HepG2 (cell line): Measurements from ENCODE around the gene CLDN9. TPM values are rescaled to one million over a fixed set of nuclear protein-coding genes. Genes with fewer than 3 reads are reported as not detected.

Experiments used
- ATAC-seq: fragments of 200-7000 bp; cut with Tn5 transposase; 3 replicates; pipeline ENCODE4 v1.9.1; 2020; ENCODE audit warnings: mild to moderate bottlenecking, moderate library complexity
- BruUV-seq: library from RNA; stranded (reverse); fragments of 400-500 nt; replicated peaks from 2 replicates; lab custom pipeline; 2021; lab: Mats Ljungman, UMichigan
- CTCF ChIA-PET: fragments of 300-600 bp; formaldehyde crosslinking; extraction: SDS; loops from one replicate; lab custom pipeline; 2021; ENCODE audit warnings: low total read pairs, inconsistent platforms, low intra/inter-chr PET ratio; lab: Yijun Ruan, JAX
- POLR2A ChIA-PET: fragments of 350-600 bp; sonication (Branson Sonifier 250); formaldehyde crosslinking; loops from one replicate; lab custom pipeline; 2020; ENCODE audit warnings: antibody characterized with exemption, inconsistent platforms; lab: Yijun Ruan, JAX
- DNase-seq: peaks from one replicate; pipeline ENCODE4 v3.0.0-alpha.2; 2015; ENCODE audit warnings: low spot score
- FAIRE-seq: peaks from 3 replicates; lab custom pipeline; 2011; peaks lifted over from hg19 to GRCh38; lab: Jason Lieb, UNC
- H2AFZ ChIP-seq: one replicate; pipeline ENCODE4 v1.6.1; 2011; ENCODE audit warnings: low read length, inconsistent platforms
- H3K27ac ChIP-seq: fragments of 300-600 bp; 3 replicates; pipeline ENCODE4 v1.8.0; 2011; ENCODE audit warnings: mixed run types, mild to moderate bottlenecking, mixed read lengths, low read length, inconsistent platforms; ENCODE audit not compliant: insufficient read depth; ENCODE audit errors: extremely low read length
- H3K27me3 ChIP-seq, 2 experiments: fragments of 200-600 bp in 1 of 2; 2 replicates in 1 of 2; 3 replicates in 1 of 2; pipeline versions ENCODE4 v1.6.0 to v1.8.0; 2011; ENCODE audit warnings: low read length in 2 of 2, mild to moderate bottlenecking in 2 of 2, moderate library complexity in 2 of 2, inconsistent platforms in 1 of 2; ENCODE audit not compliant: insufficient read depth in 2 of 2, control insufficient read depth in 1 of 2
- H3K36me3 ChIP-seq, 2 experiments: fragments of 200-600 bp in 1 of 2; replicated peaks in 1 of 2; 2 replicates in 1 of 2; 3 replicates in 1 of 2; pipeline versions ENCODE4 v1.5.1 to v1.8.0; 2011; ENCODE audit warnings: low read length in 2 of 2, inconsistent platforms in 1 of 2; ENCODE audit not compliant: insufficient read depth in 2 of 2, control insufficient read depth in 1 of 2
- H3K4me1 ChIP-seq: 2 replicates; pipeline ENCODE4 v1.5.1; 2012; ENCODE audit warnings: low read length, inconsistent platforms; ENCODE audit not compliant: insufficient read depth
- H3K4me2 ChIP-seq: 2 replicates; pipeline ENCODE4 v1.6.0; 2011; ENCODE audit warnings: low read depth, low read length, inconsistent platforms
- H3K4me3 ChIP-seq, 3 experiments: fragments of 200-600 bp in 1 of 3; sonication (generic), shearing (Covaris generic) in 1 of 3; replicated peaks in 1 of 3; 2 replicates each; pipeline ENCODE4 v1.5.1; 2011 to 2016; ENCODE audit warnings: low read length in 3 of 3, inconsistent platforms in 2 of 3, low read depth in 2 of 3, mild to moderate bottlenecking in 2 of 3, control low read depth in 1 of 3, mixed read lengths in 1 of 3; ENCODE audit not compliant: insufficient read depth in 1 of 3
- H3K79me2 ChIP-seq: one replicate; pipeline ENCODE4 v1.6.1; 2011; ENCODE audit warnings: low read length, inconsistent platforms; ENCODE audit not compliant: insufficient read depth
- H3K9ac ChIP-seq: 2 replicates; pipeline ENCODE4 v1.6.0; 2011; ENCODE audit warnings: mild to moderate bottlenecking, low read depth, low read length, inconsistent platforms; ENCODE audit not compliant: insufficient read depth
- H3K9me3 ChIP-seq: 2 replicates; pipeline ENCODE4 v1.5.1; 2012; ENCODE audit warnings: mild to moderate bottlenecking, low read length
- H4K20me1 ChIP-seq: 2 replicates; pipeline ENCODE4 v1.6.0; 2011; ENCODE audit warnings: inconsistent platforms, mild to moderate bottlenecking, low read length, moderate library complexity; ENCODE audit not compliant: insufficient read depth
- FOXP1 ChIP-seq, 2 experiments: fragments of 450-650 bp in 1 of 2; IDR thresholded peaks; 2 replicates each; pipeline ENCODE4 v1.6.1; 2017 to 2018; ENCODE audit warnings: antibody characterized with exemption in 1 of 2
- LCORL ChIP-seq, 2 experiments: fragments of 450-650 bp in 1 of 2; sonication (generic) in 1 of 2; formaldehyde crosslinking in 1 of 2; IDR thresholded peaks; 2 replicates each; pipeline versions ENCODE4 v1.5.0 to v1.6.1; 2017 to 2020; ENCODE audit warnings: antibody characterized with exemption in 1 of 2, missing genetic modification reagents in 1 of 2
- ZFYVE20 ChIP-seq: sonication (generic); formaldehyde crosslinking; IDR thresholded peaks from 2 replicates; pipeline ENCODE4 v1.8.0; 2023; ENCODE audit warnings: low read depth, mild to moderate bottlenecking, moderate library complexity, missing genetic modification reagents, borderline replicate concordance
- ZMYM4 ChIP-seq: sonication (generic); formaldehyde crosslinking; IDR thresholded peaks from 2 replicates; pipeline ENCODE4 v1.8.1; 2023; ENCODE audit warnings: mild to moderate bottlenecking, missing genetic modification reagents
- ZNF446 ChIP-seq: sonication (generic); formaldehyde crosslinking; IDR thresholded peaks from 2 replicates; pipeline ENCODE4 v1.5.0; 2020; ENCODE audit warnings: mild to moderate bottlenecking, missing genetic modification reagents
- WGBS: methylation state at CpG from one replicate; pipeline ENCODE4 v1.1.6; 2017; ENCODE audit warnings: low lambda C conversion rate; 5-methylcytosine and 5-hydroxymethylcytosine counted together
- in situ Hi-C: cut with HindIII; loops from 2 replicates; pipeline ENCODE4 v1.10.0; 2017; ENCODE audit warnings: low pct_unique_long_range_greater_than_20kb; ENCODE audit not compliant: extremely low pct_ligation_motif_present
- intact Hi-C: fragments of 100-400 bp; cut with micrococcal nuclease; formaldehyde crosslinking; loops from one replicate; pipeline ENCODE4 v1.10.0; 2022; ENCODE audit not compliant: unreplicated experiment
- polyA plus RNA-seq, 8 experiments: library from polyadenylated mRNA; depleted of rRNA in 3 of 8; stranded (reverse) in 7 of 8; unstranded in 1 of 8; fragments of >200 nt; fragmentation: Illumina TruSeq in 4 of 8; extraction: Trizol in 4 of 8; gene quantifications; 2 replicates each; pipeline versions ENCODE4 v1.2.1 to v1.2.3, GENCODE V29; 2011 to 2016; ENCODE audit warnings: low read depth in 4 of 8, missing spikeins in 1 of 8, mixed read lengths in 1 of 8; ENCODE audit not compliant: insufficient read depth in 1 of 8
- total RNA-seq, 5 experiments: library from RNA; depleted of rRNA; stranded (reverse); fragments of >200 nt; fragmentation: Illumina TruSeq; extraction: Trizol; gene quantifications; 2 replicates each; pipeline ENCODE4 v1.2.3, GENCODE V29; 2016; ENCODE audit warnings: low read depth in 1 of 5
- TF ChIP-seq, protein P1 (sequence below): sonication (generic); formaldehyde crosslinking; IDR thresholded peaks from 2 replicates; pipeline ENCODE4 v1.9.0; 2021; ENCODE audit warnings: missing genetic modification reagents, borderline replicate concordance
- TF ChIP-seq, protein P2 (sequence below): IDR thresholded peaks from 2 replicates; pipeline ENCODE4 v1.6.1; 2016
- TF ChIP-seq, protein P3 (sequence below): sonication (generic); formaldehyde crosslinking; IDR thresholded peaks from 2 replicates; pipeline ENCODE4 v1.5.0; 2020; ENCODE audit warnings: missing genetic modification reagents
- TF ChIP-seq, protein P4 (sequence below): sonication (generic); formaldehyde crosslinking; conservative IDR thresholded peaks from 2 replicates; pipeline ENCODE4 v1.4.0; 2020; ENCODE audit warnings: missing genetic modification reagents
- TF ChIP-seq, protein P5 (sequence below): sonication (generic); formaldehyde crosslinking; IDR thresholded peaks from 2 replicates; pipeline ENCODE4; 2020; ENCODE audit warnings: missing genetic modification reagents, mild to moderate bottlenecking, borderline replicate concordance

CLDN9 gene
- total and polyA plus RNA-seq, 2 of the 13 experiments (the other 11 are each of a cell fraction or from before 2014, with no cell fraction given): 0.15 to 0.26 TPM

DNA sequence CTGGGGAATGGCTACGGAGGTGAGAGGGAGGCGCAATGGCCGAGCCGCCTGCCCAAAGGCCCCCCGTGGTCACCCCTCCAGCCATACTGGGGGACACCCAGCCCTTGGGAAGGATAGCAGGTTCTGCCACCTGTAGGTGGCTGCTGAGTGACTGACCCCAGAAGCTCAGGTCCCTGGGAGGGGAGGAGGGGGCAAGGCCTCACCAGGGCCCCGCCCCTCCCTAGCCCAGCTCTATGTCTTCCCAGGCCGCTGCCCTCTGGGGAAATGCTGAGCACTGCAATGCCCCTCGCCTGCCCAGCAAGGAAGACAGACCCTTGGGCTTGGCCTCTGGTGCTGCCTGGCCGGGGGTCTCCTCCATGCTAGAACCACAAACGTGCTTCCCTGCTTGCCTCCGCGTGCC, 11.4 kb upstream of the CLDN9 start (continued):
- TF ChIP-seq, protein P1, sequence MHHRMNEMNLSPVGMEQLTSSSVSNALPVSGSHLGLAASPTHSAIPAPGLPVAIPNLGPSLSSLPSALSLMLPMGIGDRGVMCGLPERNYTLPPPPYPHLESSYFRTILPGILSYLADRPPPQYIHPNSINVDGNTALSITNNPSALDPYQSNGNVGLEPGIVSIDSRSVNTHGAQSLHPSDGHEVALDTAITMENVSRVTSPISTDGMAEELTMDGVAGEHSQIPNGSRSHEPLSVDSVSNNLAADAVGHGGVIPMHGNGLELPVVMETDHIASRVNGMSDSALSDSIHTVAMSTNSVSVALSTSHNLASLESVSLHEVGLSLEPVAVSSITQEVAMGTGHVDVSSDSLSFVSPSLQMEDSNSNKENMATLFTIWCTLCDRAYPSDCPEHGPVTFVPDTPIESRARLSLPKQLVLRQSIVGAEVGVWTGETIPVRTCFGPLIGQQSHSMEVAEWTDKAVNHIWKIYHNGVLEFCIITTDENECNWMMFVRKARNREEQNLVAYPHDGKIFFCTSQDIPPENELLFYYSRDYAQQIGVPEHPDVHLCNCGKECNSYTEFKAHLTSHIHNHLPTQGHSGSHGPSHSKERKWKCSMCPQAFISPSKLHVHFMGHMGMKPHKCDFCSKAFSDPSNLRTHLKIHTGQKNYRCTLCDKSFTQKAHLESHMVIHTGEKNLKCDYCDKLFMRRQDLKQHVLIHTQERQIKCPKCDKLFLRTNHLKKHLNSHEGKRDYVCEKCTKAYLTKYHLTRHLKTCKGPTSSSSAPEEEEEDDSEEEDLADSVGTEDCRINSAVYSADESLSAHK (CRISPR knock-in tag): no peak

DNA sequence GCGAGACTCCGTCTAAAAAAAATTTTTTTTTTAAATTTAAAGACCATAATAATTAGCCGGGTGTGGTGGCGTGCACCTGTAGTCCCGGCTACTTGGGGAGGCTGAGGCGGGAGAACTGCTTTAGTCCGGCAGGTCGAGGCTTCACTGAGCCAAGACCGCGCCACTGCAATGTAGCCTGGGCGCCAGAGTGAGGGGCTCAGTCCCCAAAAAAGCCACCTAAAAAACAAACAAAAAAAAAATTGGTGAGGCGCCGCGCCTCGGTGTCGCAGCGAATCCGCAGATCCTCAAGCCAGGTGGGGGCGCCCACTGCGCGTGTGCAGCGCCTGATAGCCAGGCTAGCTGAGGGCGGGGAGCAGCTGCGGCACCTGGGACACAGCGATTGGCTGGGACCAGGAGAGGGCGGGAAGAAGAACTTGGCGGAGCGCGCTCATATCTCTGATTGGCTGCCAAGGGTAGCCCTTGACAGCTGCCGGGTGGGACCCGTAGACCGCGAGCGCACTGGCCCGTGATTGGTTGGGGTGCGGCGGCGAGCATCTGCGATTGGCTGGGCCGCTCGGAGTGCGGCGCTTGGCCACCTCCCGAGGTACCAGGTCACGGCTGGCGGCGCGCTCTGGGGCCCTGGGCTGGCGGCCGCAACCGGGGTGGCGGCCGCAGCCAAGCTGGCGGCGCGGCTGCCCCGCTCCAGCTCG, 9.0 kb upstream of the CLDN9 start:
- Histone ChIP-seq H3K36me3 (no peaks in the 10 kb centered on the region), H3K9me3 (no peaks in the 10 kb centered on the region), H4K20me1 (no peaks in the 10 kb centered on the region), H3K4me3 (peak overlapping the region in 2 of 3 experiments; percentile 27 to 46; a peak in 2 of 6 replicates), H3K79me2 (no peaks in the 10 kb centered on the region), H3K4me2 (no peak overlapping the region; the same call in 1 of the 2 replicates), H3K9ac (no peak overlapping the region), H3K4me1 (peaks cover 49% of the 10 kb centered on the region), H3K27ac (no peak overlapping the region), H3K27me3 (no peaks in the 10 kb centered on the region), H2AFZ (no peak overlapping the region)
- ATAC-seq: peak; percentile 91
- no TSS peak for BruUV-seq
- FAIRE-seq: peak; percentile 76
- WGBS: 14% methylated on average over 35 of the region's 58 CpGs
- POLR2A ChIA-PET: interaction anchor here (0.7 to 14.2 kb wide), 7 partner anchors 9 to 98 kb away, joined by 3 to 750 read pairs (median 5); partner anchors contain the start of genes CLDN6, CLDN9, HCFC1R1 and IL32
- intact Hi-C loops (loop anchor here (1.0 kb wide), 1 partner anchor 21 kb away; the partner anchor contains the start of gene THOC6), in situ Hi-C loops (no loop called here)
- CTCF ChIA-PET: interaction anchor here (0.8 to 1.7 kb wide), 3 partner anchors 17 to 28 kb away, joined by 3 to 11 read pairs (median 4); no protein-coding TSS in a partner anchor
- peak; percentile 97 for DNase-seq
- no peak for TF ChIP-seq ZFYVE20 (CRISPR knock-in tag)
- TF ChIP-seq, protein P2, sequence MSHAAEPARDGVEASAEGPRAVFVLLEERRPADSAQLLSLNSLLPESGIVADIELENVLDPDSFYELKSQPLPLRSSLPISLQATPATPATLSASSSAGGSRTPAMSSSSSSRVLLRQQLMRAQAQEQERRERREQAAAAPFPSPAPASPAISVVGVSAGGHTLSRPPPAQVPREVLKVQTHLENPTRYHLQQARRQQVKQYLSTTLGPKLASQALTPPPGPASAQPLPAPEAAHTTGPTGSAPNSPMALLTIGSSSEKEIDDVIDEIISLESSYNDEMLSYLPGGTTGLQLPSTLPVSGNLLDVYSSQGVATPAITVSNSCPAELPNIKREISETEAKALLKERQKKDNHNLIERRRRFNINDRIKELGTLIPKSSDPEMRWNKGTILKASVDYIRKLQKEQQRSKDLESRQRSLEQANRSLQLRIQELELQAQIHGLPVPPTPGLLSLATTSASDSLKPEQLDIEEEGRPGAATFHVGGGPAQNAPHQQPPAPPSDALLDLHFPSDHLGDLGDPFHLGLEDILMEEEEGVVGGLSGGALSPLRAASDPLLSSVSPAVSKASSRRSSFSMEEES (CRISPR knock-in tag): peak; percentile 62; the same call in 1 of the 2 replicates
- TF ChIP-seq ZNF446 (CRISPR knock-in tag): no peak
- TF ChIP-seq, protein P3, sequence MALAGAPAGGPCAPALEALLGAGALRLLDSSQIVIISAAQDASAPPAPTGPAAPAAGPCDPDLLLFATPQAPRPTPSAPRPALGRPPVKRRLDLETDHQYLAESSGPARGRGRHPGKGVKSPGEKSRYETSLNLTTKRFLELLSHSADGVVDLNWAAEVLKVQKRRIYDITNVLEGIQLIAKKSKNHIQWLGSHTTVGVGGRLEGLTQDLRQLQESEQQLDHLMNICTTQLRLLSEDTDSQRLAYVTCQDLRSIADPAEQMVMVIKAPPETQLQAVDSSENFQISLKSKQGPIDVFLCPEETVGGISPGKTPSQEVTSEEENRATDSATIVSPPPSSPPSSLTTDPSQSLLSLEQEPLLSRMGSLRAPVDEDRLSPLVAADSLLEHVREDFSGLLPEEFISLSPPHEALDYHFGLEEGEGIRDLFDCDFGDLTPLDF (CRISPR knock-in tag): peak; percentile 92
- no peak for TF ChIP-seq LCORL (IDR thresholded peaks at IDR 0.05)
- peak; percentile 64; the same call in 1 of the 2 replicates for TF ChIP-seq LCORL (CRISPR knock-in tag; IDR thresholded peaks at IDR 0.05)
- TF ChIP-seq, protein P4, sequence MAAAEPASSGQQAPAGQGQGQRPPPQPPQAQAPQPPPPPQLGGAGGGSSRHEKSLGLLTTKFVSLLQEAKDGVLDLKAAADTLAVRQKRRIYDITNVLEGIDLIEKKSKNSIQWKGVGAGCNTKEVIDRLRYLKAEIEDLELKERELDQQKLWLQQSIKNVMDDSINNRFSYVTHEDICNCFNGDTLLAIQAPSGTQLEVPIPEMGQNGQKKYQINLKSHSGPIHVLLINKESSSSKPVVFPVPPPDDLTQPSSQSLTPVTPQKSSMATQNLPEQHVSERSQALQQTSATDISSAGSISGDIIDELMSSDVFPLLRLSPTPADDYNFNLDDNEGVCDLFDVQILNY: peak; percentile 75; the same call in 1 of the 2 replicates
- 0 out of 2 replicates have a peak, but pooled peaks have one; percentile 40 for TF ChIP-seq ZMYM4 (CRISPR knock-in tag)
- TF ChIP-seq FOXP1 (IDR thresholded peaks at IDR 0.05): no peak
- TF ChIP-seq FOXP1 (CRISPR knock-in tag; IDR thresholded peaks at IDR 0.05): 0 out of 2 replicates have a peak, but pooled peaks have one; percentile 13
- TF ChIP-seq, protein P5, sequence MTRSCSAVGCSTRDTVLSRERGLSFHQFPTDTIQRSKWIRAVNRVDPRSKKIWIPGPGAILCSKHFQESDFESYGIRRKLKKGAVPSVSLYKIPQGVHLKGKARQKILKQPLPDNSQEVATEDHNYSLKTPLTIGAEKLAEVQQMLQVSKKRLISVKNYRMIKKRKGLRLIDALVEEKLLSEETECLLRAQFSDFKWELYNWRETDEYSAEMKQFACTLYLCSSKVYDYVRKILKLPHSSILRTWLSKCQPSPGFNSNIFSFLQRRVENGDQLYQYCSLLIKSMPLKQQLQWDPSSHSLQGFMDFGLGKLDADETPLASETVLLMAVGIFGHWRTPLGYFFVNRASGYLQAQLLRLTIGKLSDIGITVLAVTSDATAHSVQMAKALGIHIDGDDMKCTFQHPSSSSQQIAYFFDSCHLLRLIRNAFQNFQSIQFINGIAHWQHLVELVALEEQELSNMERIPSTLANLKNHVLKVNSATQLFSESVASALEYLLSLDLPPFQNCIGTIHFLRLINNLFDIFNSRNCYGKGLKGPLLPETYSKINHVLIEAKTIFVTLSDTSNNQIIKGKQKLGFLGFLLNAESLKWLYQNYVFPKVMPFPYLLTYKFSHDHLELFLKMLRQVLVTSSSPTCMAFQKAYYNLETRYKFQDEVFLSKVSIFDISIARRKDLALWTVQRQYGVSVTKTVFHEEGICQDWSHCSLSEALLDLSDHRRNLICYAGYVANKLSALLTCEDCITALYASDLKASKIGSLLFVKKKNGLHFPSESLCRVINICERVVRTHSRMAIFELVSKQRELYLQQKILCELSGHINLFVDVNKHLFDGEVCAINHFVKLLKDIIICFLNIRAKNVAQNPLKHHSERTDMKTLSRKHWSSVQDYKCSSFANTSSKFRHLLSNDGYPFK: peak; percentile 57; the same call in 1 of the 2 replicates
